Rectal smooth muscle tissue (tissue), 1 donor: ENCODE measurements around the gene TMEM200B.
A peak's percentile ranks its signal among the peaks of the same experiment; 100 is the strongest.
"Not testable (repeated sequence)": the region's sequence is repeated elsewhere in the genome, so short reads cannot be mapped to it uniquely, and the experiment has no call there.

Experiments used
- H3K27ac ChIP-seq: one replicate; pipeline ENCODE4 v1.7.0; 2013; ENCODE audit warnings: low read depth, low read length, inconsistent platforms
- H3K27me3 ChIP-seq: one replicate; pipeline ENCODE4 v1.7.0; 2013; ENCODE audit warnings: low read length; ENCODE audit not compliant: control insufficient read depth, insufficient read depth
- H3K36me3 ChIP-seq: one replicate; pipeline ENCODE4 v1.7.0; 2013; ENCODE audit warnings: low read length; ENCODE audit not compliant: control insufficient read depth, insufficient read depth
- H3K4me1 ChIP-seq: one replicate; pipeline ENCODE4 v1.7.0; 2013; ENCODE audit warnings: low read length; ENCODE audit not compliant: control insufficient read depth, insufficient read depth
- H3K4me3 ChIP-seq: one replicate; pipeline ENCODE4 v1.7.0; 2013; ENCODE audit warnings: low read length
- H3K9ac ChIP-seq: one replicate; pipeline ENCODE4 v1.7.0; 2013; ENCODE audit warnings: low read length

Gene TMEM200B

DNA sequence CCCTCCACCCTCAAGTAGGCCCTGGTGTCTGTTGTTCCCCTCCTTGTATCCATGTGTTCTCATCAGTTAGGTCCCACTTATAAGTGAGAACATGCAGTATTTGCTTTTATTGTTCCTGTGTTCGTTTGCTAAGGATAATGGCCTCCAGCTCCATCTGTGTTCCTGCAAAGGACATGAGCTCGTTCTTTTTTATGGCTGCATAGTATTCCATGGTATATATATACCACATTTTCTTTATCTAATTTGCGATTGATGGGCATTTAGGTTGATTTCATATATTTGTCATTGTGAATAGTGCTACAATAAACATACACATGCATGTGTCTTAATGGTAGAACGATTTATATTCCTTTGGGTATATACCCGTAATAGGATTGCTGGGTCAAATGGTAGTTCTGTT, 31.0 kb downstream of the TMEM200B start:
- H3K27ac ChIP-seq, H3K27me3 ChIP-seq, H3K36me3 ChIP-seq, H3K4me1 ChIP-seq, H3K4me3 ChIP-seq, H3K9ac ChIP-seq: not testable (repeated sequence)

DNA sequence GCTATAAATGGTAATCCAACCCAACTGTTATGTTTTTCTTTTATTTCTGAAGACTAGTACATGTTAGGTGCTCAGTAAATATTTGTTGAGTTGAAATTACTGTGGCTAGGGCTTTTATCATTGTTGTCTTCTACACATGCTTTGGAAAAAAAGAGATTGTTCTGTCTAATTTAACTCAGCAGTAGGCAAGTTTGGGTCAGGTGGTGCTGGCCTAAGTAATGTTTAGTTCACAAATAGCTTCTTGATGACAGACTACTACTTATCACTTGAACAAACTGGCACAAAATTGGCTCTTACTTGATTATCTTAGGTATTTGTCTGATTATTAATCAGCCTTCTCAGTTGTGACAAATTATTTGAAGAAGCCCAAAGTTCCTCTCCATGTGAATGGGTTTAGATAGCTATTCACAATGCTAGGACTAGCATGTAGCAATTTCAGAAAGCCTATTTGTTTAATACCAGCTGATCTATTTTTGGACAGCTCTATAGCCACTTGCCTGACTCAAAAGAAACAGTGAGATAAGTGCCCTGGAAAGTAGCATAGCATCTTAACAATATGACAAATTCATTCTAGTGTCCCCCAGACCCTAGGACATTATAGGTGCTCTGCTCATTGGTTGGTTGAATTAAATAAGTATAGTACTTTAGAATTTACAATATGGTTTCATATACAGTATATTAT, 32.6 kb downstream of the TMEM200B start:
- H3K27ac ChIP-seq, result no peak overlapping the region
- peaks cover 2% of the 10 kb centered on the region for H3K4me1 ChIP-seq
- H3K36me3 ChIP-seq, result no peaks in the 10 kb centered on the region
- no peak overlapping the region for H3K4me3 ChIP-seq
- H3K9ac ChIP-seq, result no peak overlapping the region
- no peaks in the 10 kb centered on the region for H3K27me3 ChIP-seq

DNA sequence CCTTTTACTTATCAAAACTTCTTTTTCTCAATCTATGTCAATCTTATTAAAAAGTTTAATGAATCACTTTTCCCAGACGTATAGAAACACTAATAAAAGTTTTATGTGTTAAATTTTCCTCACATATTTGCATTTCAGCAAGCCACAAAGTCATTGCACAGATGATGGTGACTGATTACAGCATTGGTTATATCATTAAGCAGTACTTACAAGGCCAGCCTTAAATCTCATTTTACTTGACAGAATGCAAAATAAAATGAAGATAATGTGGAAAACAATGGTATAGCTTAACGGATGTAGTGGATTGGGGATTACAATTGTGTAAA, 39.5 kb downstream of the TMEM200B start:
- H3K4me3 ChIP-seq, result no peak overlapping the region

DNA sequence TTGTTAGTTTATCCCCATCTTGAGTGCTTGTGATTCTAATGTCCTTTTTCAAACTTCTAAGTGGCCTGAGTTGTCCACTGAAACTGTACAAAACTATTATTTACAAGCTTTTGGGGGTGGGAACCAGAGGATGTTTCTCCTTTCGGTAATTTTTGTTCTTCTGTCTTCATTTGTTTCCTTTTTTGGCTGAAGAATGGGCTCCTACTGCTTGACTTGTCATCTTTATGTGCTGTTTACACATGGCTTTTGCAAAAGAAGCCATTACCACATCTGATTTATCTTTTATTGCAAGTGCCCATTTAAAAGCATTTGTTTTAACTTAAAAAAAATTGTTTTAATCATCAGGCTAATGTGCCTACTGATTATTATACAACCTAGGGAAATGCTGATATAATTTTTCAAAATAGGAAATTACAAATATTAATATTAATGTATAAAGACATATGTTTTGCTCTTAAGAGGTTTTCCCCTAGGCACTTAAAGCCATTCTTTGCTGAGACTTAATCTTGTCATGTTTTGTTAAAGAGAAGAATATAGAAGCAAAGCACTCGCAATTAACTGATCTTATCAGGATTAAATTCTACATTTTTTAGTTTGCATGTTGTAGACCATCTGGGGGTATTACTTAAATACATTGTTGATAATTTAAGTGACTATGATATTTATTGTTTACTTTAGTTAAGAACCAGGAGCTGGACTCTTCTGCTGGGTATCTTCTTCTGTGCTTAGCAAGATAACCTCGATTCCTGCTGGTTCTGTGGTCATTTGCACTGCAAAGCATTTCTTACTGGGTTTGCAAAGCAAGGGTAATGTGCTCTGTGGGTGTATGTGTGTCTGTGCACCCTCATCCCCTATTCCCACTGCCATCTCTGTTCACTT, 40.1 kb downstream of the TMEM200B start:
- Histone ChIP-seq H3K9ac (no peak overlapping the region), H3K27me3 (no peaks in the 10 kb centered on the region), H3K4me1 (peaks cover 14% of the 10 kb centered on the region), H3K4me3 (peak overlapping the region; percentile 5), H3K27ac (peak overlapping the region; percentile 86), H3K36me3 (no peaks in the 10 kb centered on the region)

More for the DNA sequence above, 39.5 kb downstream of the TMEM200B start:
- Histone ChIP-seq H3K9ac (no peak overlapping the region), H3K27ac (peak overlapping the region; percentile 60), H3K36me3 (no peaks in the 10 kb centered on the region), H3K27me3 (no peaks in the 10 kb centered on the region), H3K4me1 (peaks cover 14% of the 10 kb centered on the region)

DNA sequence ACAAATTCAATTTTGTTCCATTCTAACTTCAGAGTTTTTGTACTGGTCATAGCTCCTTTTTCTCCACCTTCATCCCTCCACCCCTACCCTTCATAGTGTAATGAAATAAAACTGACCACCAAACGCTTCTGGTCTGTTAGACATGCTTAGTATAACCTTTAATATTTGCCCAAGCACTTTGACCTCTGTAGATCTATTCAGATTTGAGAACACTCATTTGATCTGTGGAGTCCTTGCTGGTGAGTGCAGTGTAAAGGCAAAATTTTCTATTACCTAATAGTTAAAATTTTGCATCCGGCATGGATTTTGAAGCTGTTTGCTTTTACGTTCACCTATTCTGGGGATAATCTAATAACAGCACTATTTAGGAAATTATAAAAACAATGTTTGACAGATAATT, 41.2 kb downstream of the TMEM200B start:
- Histone ChIP-seq H3K36me3 (no peaks in the 10 kb centered on the region), H3K4me3 (no peak overlapping the region), H3K27ac (peak overlapping the region; percentile 86), H3K9ac (no peak overlapping the region), H3K4me1 (peaks cover 14% of the 10 kb centered on the region), H3K27me3 (no peaks in the 10 kb centered on the region)

DNA sequence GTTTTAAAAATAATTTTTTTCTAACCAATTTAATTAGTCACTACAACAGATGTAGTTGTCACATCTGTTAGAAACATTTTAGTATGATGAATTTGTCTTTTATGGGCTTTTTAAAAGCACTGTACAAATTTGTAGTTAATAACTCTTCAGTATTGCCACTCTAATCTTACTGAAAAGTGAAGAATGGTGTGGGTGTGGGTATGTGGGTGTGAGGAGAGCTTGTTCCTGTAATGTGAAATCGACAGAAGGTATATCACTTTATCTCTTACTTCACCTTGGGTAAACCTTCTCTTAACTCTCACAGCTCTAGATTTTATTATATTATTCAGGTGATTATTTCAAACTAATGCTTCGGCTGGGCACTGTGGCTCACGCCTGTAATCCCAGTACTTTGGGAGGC, 42.5 kb downstream of the TMEM200B start:
- H3K27ac ChIP-seq, result peak overlapping the region; percentile 40
- H3K4me1 ChIP-seq, result peaks cover 14% of the 10 kb centered on the region
- no peaks in the 10 kb centered on the region for H3K27me3 ChIP-seq
- no peak overlapping the region for H3K4me3 ChIP-seq
- no peak overlapping the region for H3K9ac ChIP-seq
- H3K36me3 ChIP-seq, result no peaks in the 10 kb centered on the region

DNA sequence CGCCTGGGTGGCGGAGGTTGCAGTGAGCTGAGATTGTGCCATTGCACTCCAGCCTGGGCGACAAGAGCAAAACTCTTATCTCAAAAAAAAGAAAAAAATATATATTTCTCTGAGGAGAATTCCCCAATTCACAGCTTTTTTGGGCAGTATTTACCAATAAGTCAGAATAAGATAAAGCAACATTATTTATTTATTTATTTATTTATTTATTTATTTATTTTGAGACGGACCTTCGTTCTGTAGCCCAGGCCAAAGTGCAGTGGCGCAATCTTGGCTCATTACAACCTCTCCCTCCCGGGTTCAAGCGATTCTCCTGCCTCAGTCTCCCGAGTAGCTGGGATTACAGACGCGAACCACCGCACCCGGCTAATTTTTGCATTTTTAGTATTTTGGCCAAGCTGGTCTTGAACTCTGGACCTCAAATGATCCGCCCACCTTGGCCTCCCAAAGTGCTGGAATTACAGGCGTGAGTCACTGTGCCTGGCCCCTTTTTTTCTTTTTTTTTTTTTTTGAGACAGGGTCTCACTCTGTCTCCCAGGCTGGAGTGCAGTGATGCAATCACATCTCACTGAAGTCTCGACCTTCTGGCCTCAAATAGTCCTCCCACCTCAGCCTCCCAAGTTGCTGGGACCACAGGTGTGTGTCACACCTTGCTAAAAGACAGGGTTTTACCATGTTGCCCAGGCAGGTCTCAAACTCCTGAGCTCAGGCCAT, 43.6 kb downstream of the TMEM200B start:
- Histone ChIP-seq H3K27ac (peak overlapping the region; percentile 40), H3K4me1 (peaks cover 14% of the 10 kb centered on the region)
- not testable (repeated sequence) for H3K4me3 ChIP-seq, H3K27me3 ChIP-seq, H3K9ac ChIP-seq, H3K36me3 ChIP-seq

DNA sequence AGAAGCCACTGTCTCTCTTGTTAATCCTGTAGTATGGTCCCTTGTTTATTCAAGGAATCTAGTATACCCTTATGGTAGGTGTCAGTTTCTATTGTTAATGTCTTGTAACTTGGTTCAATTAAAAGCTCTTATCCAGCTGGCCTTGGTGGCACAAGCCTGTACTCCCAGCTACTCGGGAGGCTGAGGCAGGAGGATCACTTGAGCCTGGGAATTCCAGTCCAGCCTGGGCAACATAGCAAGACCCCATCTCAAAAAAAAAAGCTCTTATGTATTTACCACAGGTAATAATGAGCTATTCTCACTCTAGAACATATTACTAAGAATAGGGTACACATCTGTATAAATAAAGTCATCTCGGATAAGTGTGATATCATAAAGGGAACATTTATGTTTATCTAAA, 46.5 kb downstream of the TMEM200B start:
- no peaks in the 10 kb centered on the region for H3K27me3 ChIP-seq
- no peak overlapping the region for H3K27ac ChIP-seq
- H3K36me3 ChIP-seq, result no peaks in the 10 kb centered on the region
- peaks cover 4% of the 10 kb centered on the region for H3K4me1 ChIP-seq
- H3K9ac ChIP-seq, result no peak overlapping the region
- H3K4me3 ChIP-seq, result no peak overlapping the region
